ENCODE results near the gene CPA5. TPM values are rescaled to one million over a fixed set of nuclear protein-coding genes. Genes with fewer than 3 reads are reported as not detected.
"Not testable (repeated sequence)": the region's sequence is repeated elsewhere in the genome, so short reads cannot be mapped to it uniquely, and the experiment has no call there.

CPA5 gene
- total RNA-seq, 1 donor from 2014 or later, result not detected

DNA sequence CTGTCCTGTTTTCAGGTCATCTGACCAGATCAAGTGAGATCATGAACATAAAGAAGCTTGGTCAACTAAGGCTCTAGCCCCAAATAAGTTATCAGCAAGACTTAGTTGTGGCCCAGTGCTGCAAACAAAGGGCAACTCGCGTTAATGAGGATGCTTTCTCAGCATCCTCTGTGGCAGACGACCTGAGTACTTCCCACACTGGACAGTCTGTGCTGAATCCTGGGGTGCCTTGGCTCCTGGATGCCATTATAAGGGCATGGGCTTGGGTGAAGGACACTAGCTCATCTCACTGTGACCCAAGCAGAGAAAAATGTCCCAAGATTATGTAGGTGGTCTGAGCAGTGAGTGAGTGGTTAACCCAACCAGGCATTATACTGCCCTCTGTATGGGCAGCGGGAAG, 13.9 kb downstream of the CPA5 start:
- no peak for DNase-seq (ENCODE audit: low read depth)

DNA sequence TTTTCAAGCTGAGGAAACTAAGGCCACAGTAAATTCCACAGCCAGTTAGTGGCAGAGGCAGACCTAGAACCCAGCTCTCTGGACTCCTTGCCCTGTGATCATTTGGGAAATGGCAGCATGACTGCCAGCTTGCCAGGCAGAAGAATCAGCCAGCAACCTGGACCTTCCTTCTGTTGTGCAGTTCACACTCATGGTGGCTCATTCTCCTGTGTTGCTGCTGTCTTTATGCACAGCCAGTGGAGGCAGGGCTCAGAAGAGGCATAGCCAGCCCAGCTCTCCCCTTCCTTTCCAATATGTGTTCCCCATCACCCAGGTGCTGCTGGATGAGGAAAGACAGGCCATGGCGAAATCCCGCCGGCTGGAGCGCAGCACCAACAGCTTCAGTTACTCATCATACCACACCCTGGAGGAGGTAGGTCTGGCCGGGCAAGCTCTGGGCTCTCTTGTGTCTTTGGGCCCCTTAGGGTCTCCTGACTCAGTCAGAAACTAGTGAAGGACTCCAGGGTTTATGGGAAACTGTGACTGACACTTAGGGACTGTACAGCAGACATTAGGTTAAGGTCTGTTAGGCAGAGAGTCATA, 14.8 kb downstream of the CPA5 start:
- no peak for DNase-seq (ENCODE audit: low read depth)

DNA sequence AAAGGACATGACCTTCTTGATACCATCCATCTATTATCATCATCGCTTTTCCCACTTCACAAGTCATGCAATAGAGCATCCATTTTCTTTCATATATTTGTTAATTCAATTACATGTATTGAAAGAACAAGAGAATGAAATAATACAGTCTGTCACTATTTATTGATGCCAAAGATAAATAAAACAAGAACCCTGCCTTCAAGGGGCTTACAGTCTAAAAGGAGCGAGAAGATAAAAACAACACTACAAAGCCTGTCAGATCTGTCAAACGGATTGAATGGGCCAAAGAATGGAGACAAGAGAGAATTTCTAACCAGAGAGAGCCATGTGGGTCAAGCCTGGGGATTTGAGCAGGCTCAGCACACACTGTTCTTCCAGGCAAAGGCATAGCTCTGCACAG, 15.9 kb downstream of the CPA5 start:
- DNase-seq (ENCODE audit: low read depth), result no peak

DNA sequence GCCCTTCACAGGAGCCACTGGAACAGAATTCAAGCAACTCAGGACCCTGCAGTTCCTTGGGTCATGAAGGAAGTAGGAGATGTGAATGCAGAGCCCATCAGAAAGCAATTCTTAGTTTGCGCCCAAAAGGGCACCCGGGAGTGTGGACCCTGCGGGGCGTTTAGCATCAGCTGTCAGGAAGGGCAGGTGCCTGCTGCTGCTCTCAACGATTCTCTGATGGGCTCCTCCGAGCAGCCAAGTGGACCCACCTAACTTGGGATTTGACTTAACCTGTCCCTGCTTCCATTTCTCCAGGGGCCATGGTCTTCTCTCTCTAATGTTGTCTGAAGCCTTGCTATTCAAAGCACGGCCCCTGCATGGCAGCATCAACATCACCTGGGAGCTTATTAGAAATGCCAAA, 17.1 kb downstream of the CPA5 start:
- no peak for DNase-seq (ENCODE audit: low read depth)

DNA sequence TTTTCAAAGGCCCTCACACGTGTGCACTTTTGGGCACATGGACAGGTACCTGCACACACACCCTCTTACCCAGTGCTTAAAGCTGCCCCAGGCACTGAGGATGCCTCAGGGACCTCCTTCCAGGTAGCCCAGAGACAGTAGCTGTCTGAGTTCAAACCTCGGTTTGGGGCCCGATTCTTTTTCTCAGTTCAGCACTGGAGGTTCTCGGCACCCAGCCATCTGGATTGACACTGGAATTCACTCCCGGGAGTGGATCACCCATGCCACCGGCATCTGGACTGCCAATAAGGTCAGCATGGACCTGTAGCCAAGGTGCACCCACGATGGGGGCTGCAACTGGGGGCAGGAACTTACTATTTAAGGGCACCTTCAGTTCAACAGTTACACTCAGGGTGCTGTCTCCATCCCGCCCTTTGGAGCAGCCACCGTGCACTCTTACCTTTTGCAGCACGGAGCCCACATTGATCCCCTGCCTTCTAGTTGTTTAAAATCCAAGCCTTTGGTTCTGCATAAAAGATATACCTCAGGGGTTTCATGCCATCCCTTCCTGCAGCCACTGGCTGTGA, 17.7 kb downstream of the CPA5 start:
- no peak for DNase-seq (ENCODE audit: low read depth)

DNA sequence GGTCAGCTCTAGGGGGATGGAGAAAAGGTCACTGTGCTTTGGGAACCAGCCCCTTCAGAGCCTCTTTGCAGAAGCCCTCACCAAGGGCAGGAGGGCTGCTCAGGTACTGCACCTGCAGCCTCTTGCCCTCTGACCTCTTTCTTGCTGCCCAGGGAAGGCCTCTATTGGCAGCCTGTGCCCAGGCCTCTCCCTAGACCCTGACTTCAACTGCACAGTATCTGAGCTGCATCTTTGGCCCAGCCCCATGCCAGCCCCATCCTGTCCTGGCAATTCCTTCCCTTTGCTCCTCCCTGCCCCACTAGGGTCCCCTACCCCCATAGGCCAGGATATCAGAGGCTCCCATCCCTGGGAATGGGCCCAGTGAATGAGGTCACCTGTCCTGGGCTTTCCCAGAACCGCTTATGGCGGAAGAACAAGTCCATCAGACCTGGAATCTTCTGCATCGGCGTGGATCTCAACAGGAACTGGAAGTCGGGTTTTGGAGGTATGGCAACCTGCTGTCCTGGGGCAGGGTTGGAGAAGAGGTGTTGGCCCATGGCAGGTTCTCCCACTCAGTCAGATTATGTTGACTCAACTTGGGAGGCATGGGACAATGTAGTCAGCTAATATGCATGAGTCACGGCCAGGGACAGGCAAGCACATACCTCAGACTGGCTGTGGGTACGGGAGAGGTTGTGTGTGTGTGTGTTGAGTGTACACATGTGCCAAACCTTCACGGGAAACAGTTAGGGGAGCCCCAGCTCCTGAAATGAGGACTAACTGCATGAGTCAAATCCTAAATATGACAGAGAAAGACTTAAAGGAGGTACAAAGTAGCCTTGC, 18.6 kb downstream of the CPA5 start:
- DNase-seq (ENCODE audit: low read depth), result peak; percentile 99

DNA sequence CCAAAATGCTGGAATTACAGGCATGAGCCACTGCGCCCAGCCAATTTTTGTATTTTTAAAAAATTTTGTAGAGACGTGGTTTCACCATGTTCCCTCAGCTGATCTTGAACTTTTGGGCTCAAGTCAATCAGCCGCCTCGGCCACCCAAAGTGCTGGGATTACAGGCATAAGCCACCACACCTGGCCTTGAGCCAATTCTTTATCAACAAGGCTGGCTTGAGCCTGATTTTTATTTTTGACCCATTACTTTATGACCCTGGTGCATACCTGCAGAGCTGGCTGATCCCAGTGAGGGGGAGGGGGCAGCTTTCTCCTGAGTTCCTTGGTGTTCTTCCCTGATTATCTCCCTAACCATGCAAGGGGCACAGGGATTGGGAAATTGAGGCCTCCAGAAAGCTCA, 19.8 kb downstream of the CPA5 start:
- no peak for DNase-seq (ENCODE audit: low read depth)

DNA sequence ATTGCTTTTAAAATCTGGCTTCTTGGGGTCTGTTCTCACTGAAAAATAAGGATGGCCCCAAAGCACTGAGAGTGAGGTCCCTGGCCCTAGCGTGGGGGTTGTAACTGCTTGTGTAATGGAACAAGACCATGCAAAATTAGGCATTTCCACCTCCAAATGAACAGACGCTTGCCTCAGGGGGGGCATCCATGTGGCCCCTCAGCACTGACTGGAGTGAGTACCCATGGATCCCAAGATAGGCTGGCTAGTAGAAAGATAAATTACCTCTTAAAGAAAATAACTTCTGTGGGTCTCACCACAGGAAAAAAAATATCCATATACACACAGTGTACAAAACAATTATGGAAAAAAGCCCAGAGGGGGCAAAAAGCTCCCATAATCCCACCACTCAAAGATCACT, 20.5 kb downstream of the CPA5 start:
- DNase-seq (ENCODE audit: low read depth), result no peak

DNA sequence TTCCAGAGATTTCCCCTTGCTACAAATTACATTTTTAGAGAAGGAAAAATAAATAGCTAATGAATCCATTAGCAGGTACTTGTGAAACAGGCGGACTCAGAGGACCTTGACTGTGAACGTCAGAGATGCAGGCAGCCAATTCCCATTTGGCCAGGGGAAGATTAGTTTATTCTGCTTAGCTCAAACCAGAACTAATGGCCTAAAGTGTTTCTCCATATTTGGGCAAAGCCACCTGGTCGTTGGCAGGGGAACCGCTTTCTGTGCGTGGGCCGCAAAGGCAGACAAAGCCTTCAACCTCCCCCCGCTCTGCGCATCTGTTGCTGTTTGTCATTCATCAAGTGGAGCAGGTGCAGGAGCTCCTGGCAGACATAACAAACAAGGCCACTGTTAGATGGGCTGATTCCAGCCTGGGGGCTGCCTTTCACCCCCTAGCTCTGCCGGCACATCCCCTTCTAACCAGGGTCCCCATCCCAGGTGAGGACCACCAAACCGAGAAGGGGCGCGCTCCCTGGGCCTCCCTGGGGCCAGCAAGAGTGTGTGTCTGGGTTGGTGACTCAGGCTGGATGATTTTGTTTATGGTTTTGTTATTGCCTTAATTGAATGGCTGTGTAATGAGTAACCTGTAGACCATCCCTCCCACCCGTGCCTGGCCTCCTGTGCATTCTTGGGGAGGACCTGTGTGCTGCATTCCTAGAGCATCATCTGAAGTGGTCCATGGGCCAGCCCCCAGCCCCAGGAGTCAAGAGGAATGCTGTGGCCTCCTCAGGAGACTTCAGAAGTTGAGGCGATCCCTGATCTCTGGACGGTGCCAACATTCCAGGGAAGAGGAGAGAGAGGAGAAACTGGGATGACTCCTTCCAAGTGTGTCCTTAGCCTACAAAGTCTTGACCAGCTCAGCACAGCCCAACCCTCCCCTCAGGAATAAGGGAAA, 21.2 kb downstream of the CPA5 start:
- DNase-seq (ENCODE audit: low read depth), result peak; percentile 95

DNA sequence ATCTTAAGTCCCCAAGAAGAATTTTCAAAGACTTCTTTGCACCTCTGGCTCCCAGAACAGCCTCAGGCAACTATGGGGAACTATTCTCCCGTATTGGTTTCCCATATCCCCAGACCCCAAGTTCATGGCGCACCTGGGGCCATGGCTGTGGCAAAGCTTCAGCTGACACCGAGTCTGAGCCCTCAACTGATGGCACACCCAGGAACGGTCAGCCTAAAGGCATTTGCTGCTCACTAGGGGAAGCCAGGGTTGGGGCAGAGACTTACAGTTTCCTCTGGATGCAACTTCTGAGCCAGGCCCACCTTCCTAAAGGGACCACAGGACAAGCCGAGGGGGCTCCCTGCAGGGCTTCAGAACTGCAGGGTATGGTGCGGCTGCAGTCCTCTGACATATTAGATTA, 21.9 kb downstream of the CPA5 start:
- DNase-seq (ENCODE audit: low read depth), result no peak

DNA sequence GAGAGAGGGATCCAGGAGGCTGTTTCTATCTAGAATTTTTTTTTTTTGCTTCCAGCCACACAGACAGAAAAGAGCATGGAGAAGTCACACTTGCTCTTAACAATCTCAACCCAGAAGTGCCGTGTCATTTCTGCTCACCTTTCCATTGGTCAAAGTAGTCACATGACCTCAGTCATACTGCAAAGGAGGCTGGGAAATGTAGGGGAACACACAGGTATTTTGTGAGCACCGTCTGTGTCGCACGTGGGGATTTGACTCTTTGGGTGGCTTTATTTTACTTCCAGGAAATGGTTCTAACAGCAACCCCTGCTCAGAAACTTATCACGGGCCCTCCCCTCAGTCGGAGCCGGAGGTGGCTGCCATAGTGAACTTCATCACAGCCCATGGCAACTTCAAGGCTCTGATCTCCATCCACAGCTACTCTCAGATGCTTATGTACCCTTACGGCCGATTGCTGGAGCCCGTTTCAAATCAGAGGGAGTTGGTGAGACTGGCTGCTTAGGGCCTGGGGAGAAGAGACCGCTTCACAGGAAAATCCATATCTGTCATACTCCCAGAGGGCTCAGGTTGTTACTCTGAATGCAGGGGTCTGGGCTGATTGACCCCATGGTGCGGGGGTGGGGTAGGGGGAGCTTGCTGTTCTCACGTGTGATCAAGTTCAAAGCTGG, 22.6 kb downstream of the CPA5 start:
- no peak for DNase-seq (ENCODE audit: low read depth)

DNA sequence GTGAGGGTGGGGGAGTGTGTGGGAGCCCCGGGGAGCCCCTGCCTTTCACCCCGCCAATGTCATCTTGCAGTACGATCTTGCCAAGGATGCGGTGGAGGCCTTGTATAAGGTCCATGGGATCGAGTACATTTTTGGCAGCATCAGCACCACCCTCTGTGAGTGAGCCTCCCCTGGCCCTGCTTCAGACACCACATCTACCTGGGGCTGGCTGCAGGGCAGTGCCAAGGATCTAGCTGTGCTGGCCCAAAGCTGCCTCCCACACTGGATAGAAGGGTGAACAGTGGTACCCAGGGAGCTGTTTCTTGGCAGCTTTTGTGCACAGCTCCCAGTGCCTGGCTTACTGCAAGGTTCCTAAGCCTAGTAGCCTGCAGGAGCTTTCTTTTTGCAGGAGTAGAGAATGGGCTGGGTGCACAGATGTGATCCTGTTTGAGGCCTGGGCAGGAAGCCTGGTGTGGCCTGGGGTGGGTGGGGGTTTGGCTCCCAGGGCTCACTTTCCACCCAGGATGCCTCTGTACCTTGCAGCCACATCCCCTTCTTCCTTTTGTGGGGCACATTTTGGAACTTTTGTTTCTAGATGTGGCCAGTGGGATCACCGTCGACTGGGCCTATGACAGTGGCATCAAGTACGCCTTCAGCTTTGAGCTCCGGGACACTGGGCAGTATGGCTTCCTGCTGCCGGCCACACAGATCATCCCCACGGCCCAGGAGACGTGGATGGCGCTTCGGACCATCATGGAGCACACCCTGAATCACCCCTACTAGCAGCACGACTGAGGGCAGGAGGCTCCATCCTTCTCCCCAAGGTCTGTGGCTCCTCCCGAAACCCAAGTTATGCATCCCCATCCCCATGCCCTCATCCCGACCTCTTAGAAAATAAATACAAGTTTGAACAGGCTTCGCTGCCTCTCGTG, 23.5 kb downstream of the CPA5 start:
- DNase-seq (ENCODE audit: low read depth), result no peak

DNA sequence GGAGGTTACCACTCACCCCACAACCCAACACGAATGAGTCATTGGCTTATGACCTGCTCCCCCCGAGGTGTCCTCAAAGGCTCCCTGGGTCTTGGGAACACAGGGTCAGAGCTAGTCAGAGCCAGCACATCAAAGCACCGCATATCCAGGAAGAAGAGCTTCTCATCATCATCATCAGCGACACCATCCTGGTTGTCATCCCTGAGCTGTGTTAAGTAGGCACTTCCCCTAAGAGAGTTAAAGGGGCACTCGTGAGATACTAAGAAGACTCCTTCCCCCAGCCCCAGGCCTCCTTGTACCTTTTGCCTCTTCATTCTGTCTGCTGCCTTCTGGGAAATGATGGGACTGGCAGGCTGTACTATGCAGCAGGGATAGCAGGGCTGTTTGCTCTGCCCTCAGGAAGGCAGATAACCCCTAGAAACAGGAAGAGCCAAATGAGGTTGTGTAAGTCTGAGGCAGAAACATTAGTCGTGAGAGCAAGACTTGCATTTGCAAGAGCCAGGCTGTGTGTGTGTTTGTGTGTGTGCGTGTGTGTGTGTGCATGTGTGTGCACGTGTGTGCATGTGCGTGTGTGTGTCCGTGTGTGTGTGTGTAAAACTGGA, 24.6 kb downstream of the CPA5 start:
- peak; percentile 84 for DNase-seq (ENCODE audit: low read depth)

DNA sequence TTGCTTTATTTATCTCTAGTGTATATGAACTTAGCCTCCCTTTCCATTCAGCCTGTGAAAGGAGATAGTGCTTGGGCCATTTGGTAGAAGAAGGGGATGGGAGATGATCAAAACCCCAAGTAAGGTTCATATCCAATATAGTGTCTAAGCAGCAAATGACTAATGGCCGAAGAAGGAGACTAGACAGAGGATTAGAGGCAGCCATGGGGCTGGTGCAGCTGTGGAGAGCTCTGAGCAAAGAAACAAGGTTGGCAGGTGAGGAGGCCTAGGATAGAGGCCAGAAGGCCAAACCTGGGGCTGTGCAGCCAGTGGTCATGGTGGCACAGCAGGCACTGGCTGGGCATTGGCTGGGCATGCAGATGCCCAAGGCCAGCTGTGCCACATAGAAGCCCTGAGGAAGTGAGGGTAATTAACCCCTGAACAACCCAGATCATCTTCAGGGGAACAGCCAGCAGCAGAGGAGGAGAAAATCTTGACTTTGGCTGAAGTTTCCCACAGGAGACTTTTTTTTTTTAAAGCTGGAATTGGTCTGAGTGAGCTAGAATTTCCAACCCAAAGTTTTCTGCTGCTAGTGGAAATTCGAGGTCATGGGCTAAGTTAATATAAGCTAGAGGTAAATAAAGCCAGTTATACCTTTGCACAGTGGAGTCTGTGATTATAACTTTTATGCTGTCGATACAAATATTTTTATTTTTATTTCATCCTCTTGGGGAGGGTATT, 25.4 kb downstream of the CPA5 start:
- no peak for DNase-seq (ENCODE audit: low read depth)

DNA sequence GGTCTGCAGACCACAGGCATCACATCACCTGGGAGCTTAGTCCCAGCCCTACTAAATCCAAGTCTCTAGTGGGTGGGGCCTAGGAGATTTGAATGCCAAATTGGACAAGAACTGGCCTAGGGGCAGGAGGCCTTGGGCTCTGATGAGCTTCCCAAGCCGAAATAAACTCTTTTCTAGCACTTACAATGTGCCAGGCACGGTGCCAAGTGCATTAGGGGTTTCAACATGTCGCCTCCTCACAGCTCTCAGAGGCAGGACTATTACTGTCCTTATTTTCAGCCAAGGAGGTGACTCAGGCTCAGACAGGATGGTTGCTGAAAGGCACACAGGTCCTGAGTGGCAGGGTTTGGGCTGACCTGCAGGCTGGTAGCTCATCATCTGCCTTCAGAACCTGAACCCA, 26.4 kb downstream of the CPA5 start:
- peak; percentile 53 for DNase-seq (ENCODE audit: low read depth)

DNA sequence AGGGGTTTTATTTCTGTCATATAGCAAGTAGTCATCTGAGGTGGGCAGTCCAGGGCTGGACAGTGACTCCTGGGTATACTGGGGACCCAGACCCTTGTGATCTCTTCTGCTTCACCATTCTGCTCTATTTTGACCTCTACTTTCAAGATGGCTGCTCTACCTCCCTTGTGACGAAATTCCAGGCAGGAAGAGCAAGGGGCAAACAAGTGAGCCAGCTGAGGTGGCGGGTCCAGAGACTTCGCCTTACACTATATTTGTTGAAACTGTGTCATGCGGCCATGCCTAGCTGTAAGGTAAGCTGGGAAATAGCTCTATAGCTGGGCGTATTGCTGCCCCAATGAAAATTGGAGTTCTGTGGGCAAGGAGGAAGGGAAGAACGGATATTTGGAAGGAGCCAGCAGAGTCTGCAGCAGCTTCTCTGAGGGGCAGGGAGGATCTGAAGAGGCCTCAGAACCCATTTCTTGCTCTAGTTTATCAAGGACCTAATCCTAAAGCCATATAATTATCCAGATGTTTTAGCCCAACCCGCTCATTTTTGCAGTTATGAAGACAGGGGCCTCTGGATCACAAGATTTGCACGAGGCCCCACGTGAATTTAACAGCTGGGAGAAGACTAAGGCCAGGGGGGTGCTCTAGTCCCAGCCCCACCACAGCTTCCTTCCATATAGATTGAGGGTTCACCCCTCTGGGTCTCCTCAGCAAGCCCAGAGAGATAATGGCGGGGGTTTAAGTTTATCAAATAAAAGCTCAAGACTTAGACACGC, 28.0 kb downstream of the CPA5 start:
- DNase-seq (ENCODE audit: low read depth), result no peak

DNA sequence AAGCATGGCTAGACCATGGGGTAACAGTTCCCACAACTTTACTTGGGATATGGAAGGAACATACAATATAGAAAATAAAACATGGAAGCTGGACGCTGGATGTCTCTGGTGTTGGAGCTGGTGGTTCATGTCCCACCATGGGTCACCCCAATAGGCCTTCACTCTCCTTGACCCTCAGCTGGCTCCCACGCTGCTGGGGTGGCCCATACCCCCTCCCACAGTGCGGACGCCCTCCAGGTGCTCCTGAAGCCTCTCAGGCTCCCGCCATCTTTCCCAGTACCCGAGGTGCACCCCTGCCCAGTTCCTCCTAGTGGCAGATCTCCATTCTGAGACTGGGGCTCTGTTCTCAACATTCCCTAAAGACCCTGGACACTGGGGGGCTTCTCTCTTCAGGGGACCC, 29.9 kb downstream of the CPA5 start:
- DNase-seq (ENCODE audit: low read depth), result no peak

DNA sequence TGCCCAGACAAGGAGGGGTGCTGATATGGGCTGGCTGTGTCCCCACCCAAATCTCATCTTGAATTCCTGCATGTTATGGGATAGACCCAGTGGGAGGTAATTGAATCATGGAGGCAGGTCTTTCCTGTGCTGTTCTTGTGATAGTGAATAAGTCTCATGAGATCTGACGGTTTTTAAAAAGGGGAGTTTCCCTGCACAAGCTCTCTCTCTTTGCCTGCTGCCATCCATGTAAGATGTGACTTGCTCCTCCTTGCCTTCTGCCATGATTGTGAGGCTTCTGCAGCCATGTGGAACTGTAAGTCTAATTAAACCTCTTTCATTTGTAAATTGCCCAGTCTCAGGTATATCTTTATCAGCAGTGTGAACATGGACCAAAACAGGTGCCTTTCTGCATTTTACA, 31.8 kb downstream of the CPA5 start:
- DNase-seq (ENCODE audit: low read depth), result not testable (repeated sequence)

DNA sequence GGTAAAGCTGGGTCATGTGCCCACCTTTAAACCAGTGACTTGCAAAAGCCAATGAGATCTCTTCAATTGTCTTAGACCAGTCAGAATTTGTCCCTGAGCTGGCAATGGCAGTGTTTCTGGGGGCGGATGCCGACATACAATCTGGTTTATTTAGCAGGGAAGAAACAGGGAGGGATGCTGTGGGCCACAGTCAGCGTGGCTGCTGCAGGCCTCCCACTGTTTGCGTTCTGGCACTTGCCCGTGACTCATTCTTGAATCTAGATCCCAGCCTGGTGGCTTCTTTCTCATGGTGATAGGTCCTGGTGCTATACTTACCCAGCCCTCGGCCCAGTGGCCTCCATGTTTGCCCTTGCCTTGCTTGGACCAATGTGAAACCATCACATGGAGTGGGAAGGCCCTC, 32.6 kb downstream of the CPA5 start:
- no peak for DNase-seq (ENCODE audit: low read depth)
